ENCODE data around the gene ARFGAP1. TPM values are rescaled to one million over a fixed set of nuclear protein-coding genes. Genes with fewer than 3 reads are reported as not detected.

Gene ARFGAP1
- total RNA-seq, 1 donor: 85.5 TPM

GRCh38 chr20:63306673-63307537, 34.3 kb downstream of the ARFGAP1 start:
- DNase-seq (ENCODE audit: low read depth): no peak
- H3K4me3 ChIP-seq (ENCODE audit: low read depth, low read length): no peak overlapping the region
- TF ChIP-seq, protein P1, sequence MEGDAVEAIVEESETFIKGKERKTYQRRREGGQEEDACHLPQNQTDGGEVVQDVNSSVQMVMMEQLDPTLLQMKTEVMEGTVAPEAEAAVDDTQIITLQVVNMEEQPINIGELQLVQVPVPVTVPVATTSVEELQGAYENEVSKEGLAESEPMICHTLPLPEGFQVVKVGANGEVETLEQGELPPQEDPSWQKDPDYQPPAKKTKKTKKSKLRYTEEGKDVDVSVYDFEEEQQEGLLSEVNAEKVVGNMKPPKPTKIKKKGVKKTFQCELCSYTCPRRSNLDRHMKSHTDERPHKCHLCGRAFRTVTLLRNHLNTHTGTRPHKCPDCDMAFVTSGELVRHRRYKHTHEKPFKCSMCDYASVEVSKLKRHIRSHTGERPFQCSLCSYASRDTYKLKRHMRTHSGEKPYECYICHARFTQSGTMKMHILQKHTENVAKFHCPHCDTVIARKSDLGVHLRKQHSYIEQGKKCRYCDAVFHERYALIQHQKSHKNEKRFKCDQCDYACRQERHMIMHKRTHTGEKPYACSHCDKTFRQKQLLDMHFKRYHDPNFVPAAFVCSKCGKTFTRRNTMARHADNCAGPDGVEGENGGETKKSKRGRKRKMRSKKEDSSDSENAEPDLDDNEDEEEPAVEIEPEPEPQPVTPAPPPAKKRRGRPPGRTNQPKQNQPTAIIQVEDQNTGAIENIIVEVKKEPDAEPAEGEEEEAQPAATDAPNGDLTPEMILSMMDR (IDR thresholded peaks at IDR 0.05; ENCODE audit: insufficient read depth, low read depth, low read length): no peak

- no peak for DNase-seq (ENCODE audit: low read depth)
- H3K4me3 ChIP-seq (ENCODE audit: low read depth, low read length): no peak overlapping the region
- TF ChIP-seq, protein P1 (IDR thresholded peaks at IDR 0.05; ENCODE audit: insufficient read depth, low read depth, low read length): no peak
These were observed 35.1 kb downstream of the ARFGAP1 start for GRCh38 chr20:63307538-63308217.

GRCh38 chr20:63308218-63308911, 35.8 kb downstream of the ARFGAP1 start:
- no peak for DNase-seq (ENCODE audit: low read depth)
- no peak overlapping the region for H3K4me3 ChIP-seq (ENCODE audit: low read depth, low read length)
- TF ChIP-seq, protein P1 (IDR thresholded peaks at IDR 0.05; ENCODE audit: insufficient read depth, low read depth, low read length): no peak

- H3K4me3 ChIP-seq (ENCODE audit: low read depth, low read length): no peak overlapping the region
- TF ChIP-seq, protein P1 (IDR thresholded peaks at IDR 0.05; ENCODE audit: insufficient read depth, low read depth, low read length): peak; percentile 78
- DNase-seq (ENCODE audit: low read depth): peak; percentile 28
These were observed 36.9 kb downstream of the ARFGAP1 start for GRCh38 chr20:63309261-63310071.

DNA sequence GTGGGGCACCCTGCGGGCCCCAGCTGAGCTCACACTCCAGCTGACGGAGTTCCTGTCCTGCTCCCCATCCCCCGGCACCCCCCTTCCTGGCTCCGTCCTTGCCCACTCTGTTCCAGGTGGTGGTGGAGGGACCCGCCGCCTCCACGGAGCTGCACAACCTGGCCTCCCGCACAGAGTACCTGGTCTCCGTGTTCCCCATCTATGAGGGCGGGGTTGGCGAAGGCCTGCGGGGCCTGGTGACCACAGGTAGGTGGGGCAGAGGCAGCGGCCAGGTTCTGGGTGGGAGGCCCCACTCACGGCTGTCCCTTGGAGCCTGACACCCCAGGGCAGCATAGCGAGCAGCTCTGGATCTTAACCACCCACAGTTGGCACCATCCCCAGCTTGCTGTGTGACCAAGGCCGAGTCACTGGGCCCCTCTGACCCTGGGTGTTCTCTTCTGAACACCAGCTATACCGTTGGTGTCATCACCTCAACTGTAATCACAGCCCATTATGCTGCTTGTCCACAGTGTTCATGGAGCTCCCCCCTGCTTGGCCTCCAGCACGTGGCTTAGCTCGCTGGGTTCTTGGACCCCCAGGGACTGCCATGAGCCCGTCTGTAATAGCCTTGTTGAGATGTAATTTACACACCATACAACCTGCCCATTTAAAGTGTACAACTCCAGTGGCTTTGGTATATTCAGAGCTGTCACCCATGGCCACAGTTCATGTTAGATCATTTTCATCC, 37.8 kb downstream of the ARFGAP1 start:
- TF ChIP-seq, protein P1 (IDR thresholded peaks at IDR 0.05; ENCODE audit: insufficient read depth, low read depth, low read length): no peak
- no peak overlapping the region for H3K4me3 ChIP-seq (ENCODE audit: low read depth, low read length)
- no peak for DNase-seq (ENCODE audit: low read depth)
